ENCODE results near the gene MEIKIN. TPM values are rescaled to one million over a fixed set of nuclear protein-coding genes. Genes with fewer than 3 reads are reported as not detected.
"Not testable (repeated sequence)": the region's sequence is repeated elsewhere in the genome, so short reads cannot be mapped to it uniquely, and the experiment has no call there.

The MEIKIN gene
- total RNA-seq, 4 donors from 2014 or later: not detected

GRCh38 chr5:131846536-131846935 lies 98.9 kb downstream of the MEIKIN start:
- Histone ChIP-seq H3K36me3 (no peaks in the 10 kb centered on the region), H3K27ac (replicated peaks in 1 of 4) (no peak overlapping the region), H3K4me1 (no peaks in the 10 kb centered on the region), H3K27me3 (no peaks in the 10 kb centered on the region), H3K9me3 (peaks cover 0 to 35% (median 29%) of the 10 kb centered on the region in 4 donors), H3K4me3 (no peak overlapping the region)
- TF ChIP-seq POLR2A (IDR thresholded peaks at IDR 0.05; ENCODE audit: low read depth): no peak
- DNase-seq (ENCODE audit: extremely low spot score): no peak
- WGBS: 53% methylated on average over 1 of the region's 1 CpG
- intact Hi-C loops (cut with DNase I): no loop called here

- no peaks in the 10 kb centered on the region for H3K27me3 ChIP-seq
- peaks cover 0 to 35% (median 29%) of the 10 kb centered on the region in 4 donors for H3K9me3 ChIP-seq
- TF ChIP-seq CTCF (IDR thresholded peaks at IDR 0.05) (no peak), EP300 (IDR thresholded peaks at IDR 0.05) (no peak), POLR2AphosphoS5 (IDR thresholded peaks at IDR 0.05) (no peak), POLR2A (IDR thresholded peaks at IDR 0.05; ENCODE audit: low read depth) (no peak)
- no peak for DNase-seq (ENCODE audit: extremely low spot score)
- H3K36me3 ChIP-seq: no peaks in the 10 kb centered on the region
- no peaks in the 10 kb centered on the region for H3K4me1 ChIP-seq
- intact Hi-C loops (cut with DNase I): no loop called here
- H3K4me3 ChIP-seq: no peak overlapping the region
- no peak overlapping the region for H3K27ac ChIP-seq (replicated peaks in 1 of 4)
Measured at GRCh38 chr5:131845828-131846227, 99.6 kb downstream of the MEIKIN start.

- WGBS: no CpG with 5 or more reads among the region's 1 CpG
- DNase-seq (ENCODE audit: extremely low spot score); H3K4me3 ChIP-seq; H3K27ac ChIP-seq (replicated peaks in 1 of 4); H3K27me3 ChIP-seq; H3K4me1 ChIP-seq; intact Hi-C loops (cut with DNase I); H3K36me3 ChIP-seq: not testable (repeated sequence)
- peaks cover 0 to 27% (median 19%) of the 10 kb centered on the region in 4 donors for H3K9me3 ChIP-seq
Measured at GRCh38 chr5:131842971-131843370, 102.5 kb downstream of the MEIKIN start.

- H3K27ac ChIP-seq (replicated peaks in 1 of 4); H3K27me3 ChIP-seq; DNase-seq (ENCODE audit: extremely low spot score); H3K9me3 ChIP-seq; H3K4me1 ChIP-seq; H3K36me3 ChIP-seq; H3K4me3 ChIP-seq; intact Hi-C loops (cut with DNase I): not testable (repeated sequence)
- 85% methylated on average over 2 of the region's 2 CpGs for WGBS
Measured at GRCh38 chr5:131832702-131833101, 112.8 kb downstream of the MEIKIN start.

- Histone ChIP-seq H3K27ac (replicated peaks in 1 of 4) (no peak overlapping the region), H3K36me3 (no peaks in the 10 kb centered on the region), H3K27me3 (no peaks in the 10 kb centered on the region), H3K4me3 (no peak overlapping the region), H3K9me3 (peaks cover 0 to 23% (median 7%) of the 10 kb centered on the region in 4 donors), H3K4me1 (no peaks in the 10 kb centered on the region)
- no peak for TF ChIP-seq EP300 (IDR thresholded peaks at IDR 0.05)
- TF ChIP-seq POLR2AphosphoS5 (IDR thresholded peaks at IDR 0.05): no peak
- no peak for TF ChIP-seq POLR2A (IDR thresholded peaks at IDR 0.05; ENCODE audit: low read depth)
- no peak for TF ChIP-seq CTCF (IDR thresholded peaks at IDR 0.05)
- 67% methylated on average over 2 of the region's 2 CpGs for WGBS
- intact Hi-C loops (cut with DNase I): no loop called here
- no peak for DNase-seq (ENCODE audit: extremely low spot score)
Measured at GRCh38 chr5:131825404-131826013, 120.0 kb downstream of the MEIKIN start.

GRCh38 chr5:131824631-131825030 lies 120.8 kb downstream of the MEIKIN start:
- no peaks in the 10 kb centered on the region for H3K36me3 ChIP-seq
- no peak overlapping the region for H3K4me3 ChIP-seq
- 83% methylated on average over 1 of the region's 1 CpG for WGBS
- no peaks in the 10 kb centered on the region for H3K27me3 ChIP-seq
- peaks cover 0 to 23% (median 7%) of the 10 kb centered on the region in 4 donors for H3K9me3 ChIP-seq
- DNase-seq (ENCODE audit: extremely low spot score): no peak
- H3K4me1 ChIP-seq: no peaks in the 10 kb centered on the region
- H3K27ac ChIP-seq (replicated peaks in 1 of 4): no peak overlapping the region
- intact Hi-C loops (cut with DNase I): no loop called here
- TF ChIP-seq POLR2AphosphoS5 (IDR thresholded peaks at IDR 0.05) (no peak), POLR2A (IDR thresholded peaks at IDR 0.05; ENCODE audit: low read depth) (no peak), EP300 (IDR thresholded peaks at IDR 0.05) (no peak), CTCF (IDR thresholded peaks at IDR 0.05) (no peak)

Data from esophagus muscularis mucosa (tissue), 4 donors.